ENCODE data around the gene MAGI2.

Gene MAGI2

GRCh38 chr7:79142706-79143105, 310.8 kb downstream of the MAGI2 start:
- peaks cover 4% of the 10 kb centered on the region for H3K27me3 ChIP-seq (ENCODE audit: insufficient read depth, poor library complexity, severe bottlenecking)
- no peak overlapping the region for H3K4me3 ChIP-seq (ENCODE audit: severe bottlenecking)
- DNase-seq (ENCODE audit: low spot score) (no peak), ATAC-seq (ENCODE audit: low read depth) (no peak)
- H3K9me3 ChIP-seq (ENCODE audit: severe bottlenecking): no peaks in the 10 kb centered on the region
- H3K36me3 ChIP-seq (ENCODE audit: low read depth): no peaks in the 10 kb centered on the region
- no peak overlapping the region for H3K27ac ChIP-seq (ENCODE audit: poor library complexity, severe bottlenecking)
- TF ChIP-seq CTCF (IDR thresholded peaks at IDR 0.05; ENCODE audit: poor library complexity, severe bottlenecking): no peak
- no peaks in the 10 kb centered on the region for H3K4me1 ChIP-seq (ENCODE audit: insufficient read depth, poor library complexity, severe bottlenecking)

GRCh38 chr7:79141252-79141651, 312.2 kb downstream of the MAGI2 start:
- no peak for TF ChIP-seq CTCF (IDR thresholded peaks at IDR 0.05; ENCODE audit: poor library complexity, severe bottlenecking)
- DNase-seq (ENCODE audit: low spot score): no peak

GRCh38 chr7:79137942-79138341, 315.5 kb downstream of the MAGI2 start:
- TF ChIP-seq CTCF (IDR thresholded peaks at IDR 0.05; ENCODE audit: poor library complexity, severe bottlenecking): no peak
- Histone ChIP-seq H3K27ac (ENCODE audit: poor library complexity, severe bottlenecking) (no peak overlapping the region), H3K9me3 (ENCODE audit: severe bottlenecking) (no peaks in the 10 kb centered on the region), H3K4me1 (ENCODE audit: insufficient read depth, poor library complexity, severe bottlenecking) (no peaks in the 10 kb centered on the region), H3K4me3 (ENCODE audit: severe bottlenecking) (no peak overlapping the region), H3K27me3 (ENCODE audit: insufficient read depth, poor library complexity, severe bottlenecking) (no peaks in the 10 kb centered on the region), H3K36me3 (ENCODE audit: low read depth) (no peaks in the 10 kb centered on the region)
- ATAC-seq (ENCODE audit: low read depth) (no peak), DNase-seq (ENCODE audit: low spot score) (no peak)

More at GRCh38 chr7:79141252-79141651, 312.2 kb downstream of the MAGI2 start:
- H3K4me3 ChIP-seq (ENCODE audit: severe bottlenecking): no peak overlapping the region
- H3K4me1 ChIP-seq (ENCODE audit: insufficient read depth, poor library complexity, severe bottlenecking): no peaks in the 10 kb centered on the region
- no peak for ATAC-seq (ENCODE audit: low read depth)
- H3K9me3 ChIP-seq (ENCODE audit: severe bottlenecking): no peaks in the 10 kb centered on the region
- peaks cover 4% of the 10 kb centered on the region for H3K27me3 ChIP-seq (ENCODE audit: insufficient read depth, poor library complexity, severe bottlenecking)
- no peaks in the 10 kb centered on the region for H3K36me3 ChIP-seq (ENCODE audit: low read depth)
- H3K27ac ChIP-seq (ENCODE audit: poor library complexity, severe bottlenecking): no peak overlapping the region

- TF ChIP-seq CTCF (IDR thresholded peaks at IDR 0.05; ENCODE audit: poor library complexity, severe bottlenecking): no peak
- DNase-seq (ENCODE audit: low spot score) (no peak), ATAC-seq (ENCODE audit: low read depth) (no peak)
- Histone ChIP-seq H3K4me3 (ENCODE audit: severe bottlenecking) (no peak overlapping the region), H3K36me3 (ENCODE audit: low read depth) (no peaks in the 10 kb centered on the region), H3K9me3 (ENCODE audit: severe bottlenecking) (no peaks in the 10 kb centered on the region), H3K27me3 (ENCODE audit: insufficient read depth, poor library complexity, severe bottlenecking) (no peaks in the 10 kb centered on the region), H3K27ac (ENCODE audit: poor library complexity, severe bottlenecking) (no peak overlapping the region), H3K4me1 (ENCODE audit: insufficient read depth, poor library complexity, severe bottlenecking) (no peaks in the 10 kb centered on the region)
Measured at GRCh38 chr7:79132844-79133451, 320.5 kb downstream of the MAGI2 start.

GRCh38 chr7:79130715-79131114, 322.8 kb downstream of the MAGI2 start:
- Histone ChIP-seq H3K9me3 (ENCODE audit: severe bottlenecking) (no peaks in the 10 kb centered on the region), H3K36me3 (ENCODE audit: low read depth) (no peaks in the 10 kb centered on the region), H3K27ac (ENCODE audit: poor library complexity, severe bottlenecking) (no peak overlapping the region), H3K27me3 (ENCODE audit: insufficient read depth, poor library complexity, severe bottlenecking) (no peaks in the 10 kb centered on the region), H3K4me3 (ENCODE audit: severe bottlenecking) (no peak overlapping the region), H3K4me1 (ENCODE audit: insufficient read depth, poor library complexity, severe bottlenecking) (no peaks in the 10 kb centered on the region)
- ATAC-seq (ENCODE audit: low read depth) (no peak), DNase-seq (ENCODE audit: low spot score) (no peak)
- no peak for TF ChIP-seq CTCF (IDR thresholded peaks at IDR 0.05; ENCODE audit: poor library complexity, severe bottlenecking)
